Measurements from ENCODE around the gene ATP12A. TPM values are rescaled to one million over a fixed set of nuclear protein-coding genes. Genes with fewer than 3 reads are reported as not detected.

ATP12A gene
- total RNA-seq, 1 donor from 2014 or later = not detected

GRCh38 chr13:24692561-24692960 lies 12.4 kb downstream of the ATP12A start:
- intact Hi-C loops (cut with DNase I) = no loop called here
- Histone ChIP-seq H3K4me1 (peaks cover 0 to 22% of the 10 kb centered on the region in 2 donors), H3K4me3 (no peak overlapping the region), H3K36me3 (no peaks in the 10 kb centered on the region), H3K9me3 (no peaks in the 10 kb centered on the region), H3K27ac (peak overlapping the region; percentile 50 to 53), H3K27me3 (no peaks in the 10 kb centered on the region)
- peak in 1 of 2 donors; percentile 72 for DNase-seq (ENCODE audit: low spot score in 2 of 2)
- no peak for TF ChIP-seq CTCF (IDR thresholded peaks at IDR 0.05)

DNA sequence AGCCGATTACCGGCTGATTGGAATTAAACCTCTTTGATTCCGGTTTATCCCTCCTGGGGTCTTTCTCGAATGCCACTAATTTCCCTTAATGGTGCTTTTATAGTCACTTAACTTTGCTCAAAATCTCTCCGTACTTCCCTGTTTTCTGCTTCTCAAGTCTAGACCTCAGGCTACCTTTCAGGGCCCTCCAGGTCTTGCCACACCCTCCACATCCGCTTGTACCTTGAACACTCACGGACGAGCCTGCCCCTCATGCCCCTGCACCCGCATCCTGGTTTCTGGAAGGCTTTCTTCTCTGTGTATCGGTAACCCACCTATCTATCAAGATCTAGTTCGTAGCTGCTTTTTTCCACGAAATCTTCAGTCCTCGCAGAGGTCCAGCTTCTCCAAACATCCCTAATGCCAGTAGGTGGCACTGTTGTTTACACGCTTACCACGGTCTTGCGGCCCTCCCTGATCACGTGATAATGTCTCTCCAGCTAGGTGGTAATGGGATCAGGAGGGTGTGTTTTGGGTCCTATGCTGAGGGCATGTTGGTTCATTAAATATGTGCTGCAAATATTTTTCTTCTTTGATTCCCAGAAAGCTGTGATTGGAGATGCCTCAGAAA lies 13.8 kb downstream of the ATP12A start:
- no peak overlapping the region for H3K27ac ChIP-seq
- peak in 2 of 3 experiments; percentile 31 to 48 for TF ChIP-seq CTCF (IDR thresholded peaks at IDR 0.05)
- intact Hi-C loops (cut with DNase I) = no loop called here
- no peak for DNase-seq (ENCODE audit: low spot score in 2 of 2)
- H3K9me3 ChIP-seq = no peaks in the 10 kb centered on the region
- H3K4me3 ChIP-seq = no peak overlapping the region
- no peaks in the 10 kb centered on the region for H3K27me3 ChIP-seq
- H3K4me1 ChIP-seq = peaks cover 0 to 16% of the 10 kb centered on the region in 2 donors
- H3K36me3 ChIP-seq = no peaks in the 10 kb centered on the region

DNA sequence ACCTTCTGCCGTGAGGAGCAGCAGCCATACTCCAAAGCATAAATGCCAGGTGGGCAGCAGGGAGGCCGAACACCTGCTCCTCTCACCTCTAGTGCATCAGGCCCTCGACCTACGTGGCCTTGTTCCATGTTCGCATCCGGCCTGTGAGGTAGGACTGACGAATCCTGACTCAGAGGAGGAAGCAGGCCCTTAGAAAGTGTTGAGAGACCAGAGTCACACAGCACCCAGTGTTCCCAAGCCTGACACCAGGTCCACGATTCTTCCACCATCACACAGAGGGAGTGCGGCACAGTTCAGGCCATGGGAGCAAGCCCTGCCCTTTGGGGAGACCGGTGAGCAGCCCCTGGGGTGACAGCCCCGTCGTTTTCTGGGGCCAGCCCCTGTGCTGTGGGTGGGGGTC lies 14.7 kb downstream of the ATP12A start:
- Histone ChIP-seq H3K27ac (no peak overlapping the region), H3K36me3 (no peaks in the 10 kb centered on the region), H3K27me3 (no peaks in the 10 kb centered on the region), H3K4me1 (peaks cover 0 to 14% of the 10 kb centered on the region in 2 donors), H3K9me3 (no peaks in the 10 kb centered on the region), H3K4me3 (no peak overlapping the region)
- DNase-seq (ENCODE audit: low spot score in 2 of 2) = no peak
- no peak for TF ChIP-seq CTCF (IDR thresholded peaks at IDR 0.05)
- intact Hi-C loops (cut with DNase I) = no loop called here

DNA sequence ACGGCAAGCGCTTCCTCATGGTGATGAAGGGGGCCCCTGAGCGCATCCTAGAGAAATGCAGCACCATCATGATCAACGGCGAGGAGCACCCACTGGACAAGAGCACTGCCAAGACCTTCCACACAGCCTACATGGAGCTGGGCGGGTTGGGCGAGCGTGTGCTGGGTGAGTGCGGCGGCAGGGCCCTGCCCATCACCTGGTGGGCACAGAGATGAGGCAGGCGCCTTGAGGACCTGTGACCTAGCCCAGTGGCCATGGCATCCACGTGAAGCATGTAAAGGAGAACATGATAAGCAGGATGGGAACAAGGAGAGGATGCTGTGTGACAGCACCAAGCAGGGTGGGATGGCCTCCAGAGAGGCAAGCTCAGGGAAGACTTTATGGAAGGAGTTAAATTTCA lies 18.5 kb downstream of the ATP12A start:
- TF ChIP-seq CTCF (IDR thresholded peaks at IDR 0.05) = no peak
- no peak for DNase-seq (ENCODE audit: low spot score in 2 of 2)
- Histone ChIP-seq H3K4me1 (no peaks in the 10 kb centered on the region), H3K9me3 (no peaks in the 10 kb centered on the region), H3K4me3 (no peak overlapping the region), H3K27ac (no peak overlapping the region), H3K27me3 (no peaks in the 10 kb centered on the region), H3K36me3 (no peaks in the 10 kb centered on the region)
- intact Hi-C loops (cut with DNase I) = no loop called here

DNA sequence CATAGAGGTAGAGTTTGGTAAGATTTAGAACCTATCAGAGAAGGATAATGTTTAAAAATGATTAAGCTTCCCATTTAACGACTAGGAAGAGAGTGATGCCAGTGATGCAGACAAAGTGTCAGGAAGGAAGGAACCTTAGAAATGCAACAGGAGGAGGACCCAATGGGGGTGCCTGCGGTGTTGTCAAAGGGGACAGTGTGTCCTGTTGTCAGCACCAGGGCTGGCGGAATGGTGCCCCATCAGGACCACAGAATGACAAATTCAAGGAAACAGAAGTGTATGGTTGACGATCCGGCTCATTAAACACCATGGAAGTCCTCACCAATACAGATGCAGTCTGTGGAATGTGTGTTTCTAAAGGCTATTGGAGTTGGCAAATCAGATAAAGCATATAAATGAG lies 19.3 kb downstream of the ATP12A start:
- no peaks in the 10 kb centered on the region for H3K9me3 ChIP-seq
- H3K27me3 ChIP-seq = no peaks in the 10 kb centered on the region
- no peak overlapping the region for H3K27ac ChIP-seq
- no peak for TF ChIP-seq CTCF (IDR thresholded peaks at IDR 0.05)
- H3K4me3 ChIP-seq = no peak overlapping the region
- H3K4me1 ChIP-seq = no peaks in the 10 kb centered on the region
- no peaks in the 10 kb centered on the region for H3K36me3 ChIP-seq
- no peak for DNase-seq (ENCODE audit: low spot score in 2 of 2)
- intact Hi-C loops (cut with DNase I) = no loop called here

GRCh38 chr13:24700539-24700938 lies 20.3 kb downstream of the ATP12A start:
- Histone ChIP-seq H3K27ac (no peak overlapping the region), H3K4me3 (no peak overlapping the region), H3K36me3 (no peaks in the 10 kb centered on the region), H3K4me1 (no peaks in the 10 kb centered on the region), H3K27me3 (no peaks in the 10 kb centered on the region), H3K9me3 (no peaks in the 10 kb centered on the region)
- intact Hi-C loops (cut with DNase I) = no loop called here
- no peak for DNase-seq (ENCODE audit: low spot score in 2 of 2)
- TF ChIP-seq CTCF (IDR thresholded peaks at IDR 0.05) = no peak

Measured in ascending aorta (tissue), 2 donors.